Right lobe of liver (tissue), 6 donors: Measurements from ENCODE around the gene ARMC5. TPM values are rescaled to one million over a fixed set of nuclear protein-coding genes. Genes with fewer than 3 reads are reported as not detected.
"Not testable (repeated sequence)": the region's sequence is repeated elsewhere in the genome, so short reads cannot be mapped to it uniquely, and the experiment has no call there.

Experiments
- ATAC-seq, 4 donors: fragments of 200-7000 bp; cut with Tn5 transposase; one replicate each; pipeline ENCODE4 v1.9.1; 2020; ENCODE audit warnings: mild to moderate bottlenecking in 4 of 4, moderate library complexity in 4 of 4
- DNase-seq, 3 donors: peaks; one replicate each; pipeline ENCODE4 v3.0.0-alpha.2; 2020
- H3K27ac ChIP-seq, 3 donors: fragments of 200-600 bp; one replicate each; pipeline ENCODE4 v1.8.0; 2022
- H3K27me3 ChIP-seq, 2 donors: fragments of 200-600 bp; one replicate each; pipeline ENCODE4 v1.8.0; 2022
- H3K36me3 ChIP-seq, 4 donors: fragments of 200-600 bp; sonication (generic) in 1 of 4; one replicate each; pipeline versions ENCODE4 v1.5.1 to v1.8.0; 2017 to 2022; ENCODE audit warnings: control low read depth in 1 of 4
- H3K4me1 ChIP-seq, 4 donors: fragments of 200-600 bp; sonication (generic) in 1 of 4; one replicate each; pipeline versions ENCODE4 v1.5.1 to v1.8.0; 2017 to 2022; ENCODE audit warnings: control low read depth in 1 of 4
- H3K4me3 ChIP-seq, 3 donors: fragments of 200-600 bp; one replicate each; pipeline ENCODE4 v1.8.0; 2022
- H3K9me3 ChIP-seq, 4 donors: fragments of 200-600 bp; sonication (generic) in 1 of 4; one replicate each; pipeline versions ENCODE4 v1.5.1 to v1.8.0; 2017 to 2022; ENCODE audit warnings: control low read depth in 1 of 4
- CTCF ChIP-seq, 4 donors: fragments of 200-600 bp in 3 of 4; fragments of 450-650 bp in 1 of 4; IDR thresholded peaks; one replicate each; pipeline versions ENCODE4 v1.5.1 to v1.8.0; 2016 to 2022; ENCODE audit warnings: antibody characterized with exemption in 4 of 4, mild to moderate bottlenecking in 2 of 4
- POLR2A ChIP-seq: fragments of 450-650 bp; IDR thresholded peaks from one replicate; pipeline ENCODE4 v1.6.1; 2017; ENCODE audit warnings: antibody characterized with exemption, mild to moderate bottlenecking
- WGBS: methylation state at CpG from one replicate; pipeline ENCODE4 v1.1.6; 2018; ENCODE audit warnings: low coverage, low lambda C conversion rate; ENCODE audit not compliant: insufficient coverage; ENCODE audit errors: missing lambda C conversion rate; 5-methylcytosine and 5-hydroxymethylcytosine counted together
- intact Hi-C, 2 donors: fragments of 100-400 bp; cut with DNase I; formaldehyde crosslinking; loops; one replicate each; pipeline versions ENCODE4 v1.11.2 to v1.14.1; 2022
- total RNA-seq, 6 experiments: library from RNA; depleted of rRNA in 2 of 6; stranded (reverse); fragments of >200 nt in 2 of 6; fragmentation: NEBNext Ultra II Directional in 3 of 6; extraction: Animal tissue kit (Norgen Biotek cat#: 25700) in 3 of 6; gene quantifications; one replicate each; pipeline versions ENCODE4 v1.1.0 to v1.2.4, GENCODE V29; 2016 to 2023
- donor health status: DM: no; HTN: yes; CAD: no.
- donor health status: DM: no; HTN: no; CAD: no.
- donor health status: DM: no; HTN: no; CAD: no.
- donor health status: DM: no; HTN: yes; CAD: no.
- donor health status: DM: no; HTN: yes; CAD: no.

Gene ARMC5
- total RNA-seq, 6 experiments from 2014 or later: 3.9 to 20.9 (median 11.0) TPM

DNA sequence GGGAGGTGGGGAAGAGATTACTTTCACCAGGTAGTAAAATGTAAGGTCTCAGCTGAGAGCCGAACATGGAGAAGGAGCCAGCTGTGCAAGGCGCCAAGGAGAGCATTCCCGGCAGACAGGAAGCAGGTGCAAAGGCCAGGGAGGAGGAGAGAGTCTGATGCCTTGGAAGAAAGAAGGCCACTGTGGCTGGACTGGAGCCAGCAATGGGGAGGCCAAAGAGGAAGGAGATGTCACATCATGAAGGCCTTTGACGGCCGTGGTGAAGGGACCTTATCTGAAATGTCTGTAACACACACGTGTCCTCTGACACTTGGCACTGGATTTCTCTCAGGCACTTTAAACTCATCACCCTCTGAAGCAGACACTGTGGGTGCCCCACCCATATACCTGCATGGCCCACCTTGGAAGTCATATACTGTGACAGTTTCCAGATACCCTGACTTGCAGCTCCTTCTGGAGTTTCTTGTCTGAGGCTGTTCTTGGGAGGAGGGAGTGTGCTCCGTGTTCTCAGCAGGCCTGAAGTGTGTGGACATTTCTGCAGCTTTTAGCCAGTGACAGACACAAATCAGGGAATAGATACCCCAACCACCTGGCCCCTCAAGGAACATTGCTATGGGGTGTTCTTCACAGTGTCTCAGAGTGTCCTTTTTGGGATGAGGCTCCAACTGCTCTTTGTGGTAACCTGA is 21.7 kb downstream of the ARMC5 start:
- DNase-seq: peak in 1 of 3 donors; percentile 74
- Histone ChIP-seq H3K9me3 (no peaks in the 10 kb centered on the region), H3K36me3 (no peaks in the 10 kb centered on the region), H3K4me1 (peaks cover 0 to 16% (median 2%) of the 10 kb centered on the region in 4 donors), H3K27ac (no peak overlapping the region), H3K4me3 (no peak overlapping the region), H3K27me3 (no peaks in the 10 kb centered on the region)
- intact Hi-C loops: no loop called here
- TF ChIP-seq CTCF (IDR thresholded peaks at IDR 0.05): no peak
- no peak for TF ChIP-seq POLR2A
- peak in 1 of 4 donors; percentile 2 for ATAC-seq
- WGBS: 43% methylated on average over 3 of the region's 7 CpGs

GRCh38 chr16:31483081-31483480 is 23.8 kb downstream of the ARMC5 start, which contains the start of gene SLC5A2:
TSS of gene SLC5A2 (plus strand) at chr16:31483123. CDS start at chr16:31483137, 14 bp downstream.
- intact Hi-C loops: no loop called here
- no peaks in the 10 kb centered on the region for H3K27me3 ChIP-seq

DNA sequence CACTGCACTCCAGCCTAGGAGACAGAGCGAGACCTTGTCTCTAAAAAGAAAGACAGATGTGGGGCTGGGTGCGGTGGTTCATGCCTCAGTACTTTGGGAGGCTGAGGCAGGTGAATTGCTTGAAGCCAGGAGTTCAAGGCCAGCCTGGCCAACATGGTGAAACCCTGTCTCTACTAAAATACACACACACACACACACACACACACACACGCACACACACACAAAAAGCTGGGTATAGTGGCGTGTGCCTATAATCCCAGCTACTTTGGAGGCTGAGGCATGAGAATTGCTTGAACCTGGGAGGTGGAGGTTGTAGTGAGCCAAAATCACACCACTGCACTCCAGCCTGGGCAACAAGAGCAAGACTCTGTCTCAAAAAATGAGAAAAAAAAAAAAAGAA is 24.7 kb downstream of the ARMC5 start:
- H3K4me3 ChIP-seq, H3K27me3 ChIP-seq, H3K9me3 ChIP-seq, H3K27ac ChIP-seq, intact Hi-C loops, ATAC-seq, H3K36me3 ChIP-seq: not testable (repeated sequence)
- WGBS: 82% methylated on average over 2 of the region's 4 CpGs
- H3K4me1 ChIP-seq: peaks cover 0 to 15% (median 2%) of the 10 kb centered on the region in 4 donors
- DNase-seq: peak in 1 of 3 donors; percentile 19

More at GRCh38 chr16:31483081-31483480, 23.8 kb downstream of the ARMC5 start, which contains the start of gene SLC5A2:
- TF ChIP-seq POLR2A (no peak), CTCF (IDR thresholded peaks at IDR 0.05) (no peak)
- Histone ChIP-seq H3K4me3 (no peak within 1 kb of the TSS), H3K4me1 (peaks cover 0 to 12% (median 2%) of the 10 kb centered on the region in 4 donors), H3K36me3 (no peaks in the 10 kb centered on the region), H3K9me3 (no peaks in the 10 kb centered on the region), H3K27ac (no peak within 1 kb of the TSS)
- DNase-seq (peak in 1 of 3 donors; percentile 35), ATAC-seq (no peak)
- WGBS: 43% methylated on average over 1 of the region's 4 CpGs

DNA sequence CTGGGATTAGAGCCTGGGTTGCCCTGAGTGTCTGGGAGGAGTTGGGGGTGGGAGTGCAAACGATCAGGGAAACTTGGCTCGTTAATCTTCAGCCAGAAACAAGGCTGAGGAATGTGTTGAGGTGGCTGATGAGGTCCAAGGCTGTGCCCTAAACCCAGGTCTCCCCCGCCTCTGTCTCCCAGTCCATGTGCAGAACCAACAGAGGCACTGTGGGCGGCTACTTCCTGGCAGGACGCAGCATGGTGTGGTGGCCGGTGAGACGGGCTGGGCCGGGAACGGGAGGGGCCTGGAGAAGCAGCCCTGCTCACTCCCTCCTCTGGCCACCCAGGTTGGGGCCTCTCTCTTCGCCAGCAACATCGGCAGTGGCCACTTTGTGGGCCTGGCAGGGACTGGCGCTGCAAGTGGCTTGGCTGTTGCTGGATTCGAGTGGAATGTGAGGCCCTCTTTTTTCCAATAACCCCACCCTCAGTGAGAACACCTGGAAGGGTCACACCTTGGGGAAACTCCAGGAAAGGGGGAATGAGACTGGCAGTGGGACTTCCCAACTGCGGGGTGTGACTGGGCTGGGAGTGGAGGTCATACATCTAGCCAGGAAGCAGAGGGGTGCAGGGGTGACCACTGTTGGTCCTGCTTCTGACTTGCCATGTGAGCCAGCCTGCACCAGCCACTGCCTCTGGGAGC is 25.3 kb downstream of the ARMC5 start:
- peak in 1 of 3 donors; percentile 54 for DNase-seq
- H3K9me3 ChIP-seq: no peaks in the 10 kb centered on the region
- WGBS: 74% methylated on average over 3 of the region's 14 CpGs
- ATAC-seq: no peak
- no peak overlapping the region for H3K4me3 ChIP-seq
- intact Hi-C loops: no loop called here
- H3K27me3 ChIP-seq: no peaks in the 10 kb centered on the region
- H3K36me3 ChIP-seq: no peaks in the 10 kb centered on the region
- H3K4me1 ChIP-seq: peaks cover 0 to 15% (median 2%) of the 10 kb centered on the region in 4 donors
- H3K27ac ChIP-seq: no peak overlapping the region
- TF ChIP-seq POLR2A: no peak
- no peak for TF ChIP-seq CTCF (IDR thresholded peaks at IDR 0.05)

- TF ChIP-seq CTCF (IDR thresholded peaks at IDR 0.05) (no peak), POLR2A (no peak)
- no peak overlapping the region for H3K27ac ChIP-seq
- peak in 1 of 3 donors; percentile 40 for DNase-seq
- WGBS: 50% methylated on average over 1 of the region's 17 CpGs
- ATAC-seq: no peak
- no peaks in the 10 kb centered on the region for H3K36me3 ChIP-seq
- H3K27me3 ChIP-seq: no peaks in the 10 kb centered on the region
- intact Hi-C loops: no loop called here
- H3K9me3 ChIP-seq: no peaks in the 10 kb centered on the region
- H3K4me1 ChIP-seq: peaks cover 0 to 15% (median 2%) of the 10 kb centered on the region in 4 donors
- no peak overlapping the region for H3K4me3 ChIP-seq
Measured at GRCh38 chr16:31485571-31485970, 26.3 kb downstream of the ARMC5 start.
